Suprapubic skin (tissue), 4 donors: ENCODE results near the gene R3HDM4. TPM values are rescaled to one million over a fixed set of nuclear protein-coding genes. Genes with fewer than 3 reads are reported as not detected.
"Not testable (repeated sequence)": the region's sequence is repeated elsewhere in the genome, so short reads cannot be mapped to it uniquely, and the experiment has no call there.

Experiments
- DNase-seq, 2 donors: peaks; one replicate each; pipeline ENCODE4 v3.0.0-alpha.2; 2019; ENCODE audit warnings: low spot score in 2 of 2
- H3K27ac ChIP-seq: fragments of 200-600 bp; sonication (generic); one replicate; pipeline ENCODE4 v1.5.1; 2019
- H3K27me3 ChIP-seq: fragments of 200-600 bp; sonication (generic); one replicate; pipeline ENCODE4 v1.5.1; 2019
- H3K36me3 ChIP-seq: fragments of 200-600 bp; sonication (generic); one replicate; pipeline ENCODE4 v1.5.1; 2019
- H3K4me1 ChIP-seq: fragments of 200-600 bp; sonication (generic); one replicate; pipeline ENCODE4 v1.5.1; 2019
- H3K4me3 ChIP-seq: fragments of 200-600 bp; sonication (generic); one replicate; pipeline ENCODE4 v1.5.1; 2019; ENCODE audit warnings: mild to moderate bottlenecking
- H3K9me3 ChIP-seq: fragments of 200-600 bp; sonication (generic); one replicate; pipeline ENCODE4 v1.5.1; 2019
- EP300 ChIP-seq: sonication (generic); formaldehyde crosslinking; IDR thresholded peaks from one replicate; pipeline ENCODE4 v1.6.1; 2017; ENCODE audit warnings: antibody characterized with exemption
- POLR2A ChIP-seq, 2 donors: fragments of 450-650 bp; IDR thresholded peaks; one replicate each; pipeline ENCODE4 v1.6.1; 2017; ENCODE audit warnings: antibody characterized with exemption in 2 of 2, mild to moderate bottlenecking in 2 of 2, moderate library complexity in 2 of 2
- POLR2AphosphoS5 ChIP-seq, 3 donors: sonication (generic); formaldehyde crosslinking; IDR thresholded peaks; one replicate each; pipeline ENCODE4 v1.6.1; 2017; ENCODE audit warnings: antibody characterized with exemption in 3 of 3
- WGBS: methylation state at CpG from one replicate; pipeline ENCODE4 v1.1.5; 2018; 5-methylcytosine and 5-hydroxymethylcytosine counted together
- total RNA-seq, 4 donors: library from RNA; depleted of rRNA; stranded (reverse); fragments of >200 nt; gene quantifications; one replicate each; pipeline ENCODE4 v1.1.0, GENCODE V29; 2016
- TF ChIP-seq, protein P1 (sequence below), 2 donors: fragments of 200-600 bp in 1 of 2; fragments of 450-650 bp in 1 of 2; sonication (generic) in 1 of 2; IDR thresholded peaks; one replicate each; pipeline ENCODE4 v1.5.1; 2016 to 2019; ENCODE audit warnings: antibody characterized with exemption in 2 of 2, mild to moderate bottlenecking in 1 of 2, moderate library complexity in 1 of 2

R3HDM4 gene
- total RNA-seq, 4 donors from 2014 or later: 41.3 to 58.3 (median 51.2) TPM

GRCh38 chr19:881385-882071 is 31.5 kb downstream of the R3HDM4 start:
- 99% methylated on average over 17 of the region's 34 CpGs for WGBS

DNA sequence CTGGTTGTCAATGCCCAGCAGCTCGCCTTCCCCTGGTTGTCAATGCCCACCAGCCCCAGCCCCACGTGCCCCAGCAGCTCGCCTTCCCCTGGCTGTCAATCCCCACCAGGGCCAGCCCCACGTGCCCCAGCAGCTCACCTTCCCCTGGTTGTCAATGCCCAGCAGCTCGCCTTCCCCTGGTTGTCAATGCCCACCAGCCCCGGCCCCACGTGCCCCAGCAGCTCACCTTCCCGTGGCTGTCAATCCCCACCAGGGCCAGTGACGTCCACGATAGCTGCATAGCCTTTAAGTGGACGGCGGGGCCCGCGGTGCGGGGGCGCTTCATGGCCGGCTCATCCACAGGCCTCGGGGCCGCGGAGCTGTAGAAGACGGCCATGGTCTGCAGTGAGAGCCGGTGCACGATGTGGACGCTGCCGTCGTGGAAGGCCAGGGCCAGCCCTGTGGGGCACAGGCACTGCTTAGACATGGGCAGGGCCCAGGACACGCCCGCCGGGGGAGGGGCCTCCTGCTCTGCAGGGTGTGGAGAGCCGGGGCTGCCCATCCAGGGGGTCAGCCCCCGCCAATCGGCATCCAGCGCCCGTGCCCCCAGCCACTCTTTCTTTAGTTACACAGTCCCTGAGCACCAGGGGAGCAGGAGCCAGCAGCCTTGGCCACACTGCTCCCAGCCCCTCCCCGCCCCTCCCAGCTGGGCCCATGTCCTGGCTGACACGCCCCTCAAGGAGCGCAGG is 33.1 kb downstream of the R3HDM4 start:
- Histone ChIP-seq H3K4me1 (peaks cover 10% of the 10 kb centered on the region), H3K4me3 (no peak overlapping the region), H3K9me3 (no peaks in the 10 kb centered on the region), H3K36me3 (peaks cover 88% of the 10 kb centered on the region), H3K27ac (no peak overlapping the region), H3K27me3 (no peaks in the 10 kb centered on the region)
- no peak for DNase-seq
- 89% methylated on average over 11 of the region's 37 CpGs for WGBS
- TF ChIP-seq EP300: no peak
- no peak for TF ChIP-seq POLR2AphosphoS5 (IDR thresholded peaks at IDR 0.05)
- TF ChIP-seq POLR2A (IDR thresholded peaks at IDR 0.05): no peak
- TF ChIP-seq, protein P1, sequence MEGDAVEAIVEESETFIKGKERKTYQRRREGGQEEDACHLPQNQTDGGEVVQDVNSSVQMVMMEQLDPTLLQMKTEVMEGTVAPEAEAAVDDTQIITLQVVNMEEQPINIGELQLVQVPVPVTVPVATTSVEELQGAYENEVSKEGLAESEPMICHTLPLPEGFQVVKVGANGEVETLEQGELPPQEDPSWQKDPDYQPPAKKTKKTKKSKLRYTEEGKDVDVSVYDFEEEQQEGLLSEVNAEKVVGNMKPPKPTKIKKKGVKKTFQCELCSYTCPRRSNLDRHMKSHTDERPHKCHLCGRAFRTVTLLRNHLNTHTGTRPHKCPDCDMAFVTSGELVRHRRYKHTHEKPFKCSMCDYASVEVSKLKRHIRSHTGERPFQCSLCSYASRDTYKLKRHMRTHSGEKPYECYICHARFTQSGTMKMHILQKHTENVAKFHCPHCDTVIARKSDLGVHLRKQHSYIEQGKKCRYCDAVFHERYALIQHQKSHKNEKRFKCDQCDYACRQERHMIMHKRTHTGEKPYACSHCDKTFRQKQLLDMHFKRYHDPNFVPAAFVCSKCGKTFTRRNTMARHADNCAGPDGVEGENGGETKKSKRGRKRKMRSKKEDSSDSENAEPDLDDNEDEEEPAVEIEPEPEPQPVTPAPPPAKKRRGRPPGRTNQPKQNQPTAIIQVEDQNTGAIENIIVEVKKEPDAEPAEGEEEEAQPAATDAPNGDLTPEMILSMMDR (IDR thresholded peaks at IDR 0.05): no peak

More at GRCh38 chr19:881385-882071, 31.5 kb downstream of the R3HDM4 start:
- no peak for DNase-seq
- Histone ChIP-seq H3K27me3 (no peaks in the 10 kb centered on the region), H3K27ac (no peak overlapping the region), H3K4me1 (peaks cover 9% of the 10 kb centered on the region), H3K9me3 (no peaks in the 10 kb centered on the region), H3K36me3 (peaks cover 88% of the 10 kb centered on the region), H3K4me3 (no peak overlapping the region)
- TF ChIP-seq POLR2A (IDR thresholded peaks at IDR 0.05) (no peak), EP300 (no peak), POLR2AphosphoS5 (IDR thresholded peaks at IDR 0.05) (no peak)
- TF ChIP-seq, protein P1 (IDR thresholded peaks at IDR 0.05): no peak

- 83% methylated on average over 22 of the region's 24 CpGs for WGBS
- not testable (repeated sequence) for H3K9me3 ChIP-seq, H3K27me3 ChIP-seq, H3K4me3 ChIP-seq, H3K27ac ChIP-seq, DNase-seq
- peaks cover 17% of the 10 kb centered on the region for H3K4me1 ChIP-seq
- H3K36me3 ChIP-seq: peaks cover 86% of the 10 kb centered on the region
These were observed 34.1 kb downstream of the R3HDM4 start for GRCh38 chr19:878751-879561.

GRCh38 chr19:877992-878660 is 34.9 kb downstream of the R3HDM4 start:
- Histone ChIP-seq H3K4me1 (peaks cover 25% of the 10 kb centered on the region), H3K36me3 (peaks cover 85% of the 10 kb centered on the region)
- not testable (repeated sequence) for H3K27ac ChIP-seq, DNase-seq, H3K27me3 ChIP-seq, H3K4me3 ChIP-seq, H3K9me3 ChIP-seq
- WGBS: 68% methylated on average over 13 of the region's 23 CpGs

GRCh38 chr19:876780-877314 is 36.2 kb downstream of the R3HDM4 start:
- Histone ChIP-seq H3K27ac (no peak overlapping the region), H3K4me1 (peaks cover 36% of the 10 kb centered on the region), H3K36me3 (peaks cover 73% of the 10 kb centered on the region), H3K4me3 (no peak overlapping the region), H3K9me3 (no peaks in the 10 kb centered on the region), H3K27me3 (no peaks in the 10 kb centered on the region)
- 100% methylated on average over 1 of the region's 29 CpGs for WGBS
- no peak for TF ChIP-seq POLR2AphosphoS5 (IDR thresholded peaks at IDR 0.05)
- no peak for TF ChIP-seq POLR2A (IDR thresholded peaks at IDR 0.05)
- no peak for TF ChIP-seq EP300
- TF ChIP-seq, protein P1 (IDR thresholded peaks at IDR 0.05): no peak
- DNase-seq: no peak
